HG03457 (cell line): ENCODE measurements around the gene C1orf21.

Source experiments
- ATAC-seq: cut with Tn5 transposase; IDR thresholded peaks from one replicate; pipeline ENCODE4 v1.9.1; 2021; ENCODE audit warnings: moderate number of reproducible peaks; ENCODE audit not compliant: unreplicated experiment

C1orf21 gene

DNA sequence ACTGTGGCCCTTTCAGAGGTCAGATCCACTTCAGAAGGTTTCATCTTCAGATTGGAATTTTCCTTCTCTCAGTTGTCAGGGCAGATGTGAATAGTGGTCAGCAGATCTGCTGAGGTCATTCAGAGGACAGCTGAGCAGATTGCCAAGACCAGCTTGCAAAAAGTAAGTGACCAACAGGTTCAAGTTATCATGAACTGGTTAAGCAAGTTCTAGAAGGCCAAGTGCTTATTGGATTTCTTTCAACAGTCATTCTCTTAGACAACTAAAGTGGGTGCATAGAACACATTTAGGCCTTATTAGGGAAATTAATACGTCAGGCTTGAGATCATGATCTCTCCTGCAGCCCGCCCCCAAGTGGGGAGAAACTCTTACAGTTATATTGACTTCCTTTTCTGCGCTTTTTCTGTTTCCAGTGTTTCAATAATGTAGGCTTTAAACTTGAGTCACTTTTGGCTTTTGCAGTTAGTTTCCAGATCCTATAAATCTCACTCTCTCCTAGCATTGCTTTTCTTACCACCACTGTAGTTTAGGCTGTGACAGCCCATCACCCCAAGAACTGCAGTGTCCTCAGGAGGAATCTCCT, 96.4 kb downstream of the C1orf21 start:
- no peak for ATAC-seq

DNA sequence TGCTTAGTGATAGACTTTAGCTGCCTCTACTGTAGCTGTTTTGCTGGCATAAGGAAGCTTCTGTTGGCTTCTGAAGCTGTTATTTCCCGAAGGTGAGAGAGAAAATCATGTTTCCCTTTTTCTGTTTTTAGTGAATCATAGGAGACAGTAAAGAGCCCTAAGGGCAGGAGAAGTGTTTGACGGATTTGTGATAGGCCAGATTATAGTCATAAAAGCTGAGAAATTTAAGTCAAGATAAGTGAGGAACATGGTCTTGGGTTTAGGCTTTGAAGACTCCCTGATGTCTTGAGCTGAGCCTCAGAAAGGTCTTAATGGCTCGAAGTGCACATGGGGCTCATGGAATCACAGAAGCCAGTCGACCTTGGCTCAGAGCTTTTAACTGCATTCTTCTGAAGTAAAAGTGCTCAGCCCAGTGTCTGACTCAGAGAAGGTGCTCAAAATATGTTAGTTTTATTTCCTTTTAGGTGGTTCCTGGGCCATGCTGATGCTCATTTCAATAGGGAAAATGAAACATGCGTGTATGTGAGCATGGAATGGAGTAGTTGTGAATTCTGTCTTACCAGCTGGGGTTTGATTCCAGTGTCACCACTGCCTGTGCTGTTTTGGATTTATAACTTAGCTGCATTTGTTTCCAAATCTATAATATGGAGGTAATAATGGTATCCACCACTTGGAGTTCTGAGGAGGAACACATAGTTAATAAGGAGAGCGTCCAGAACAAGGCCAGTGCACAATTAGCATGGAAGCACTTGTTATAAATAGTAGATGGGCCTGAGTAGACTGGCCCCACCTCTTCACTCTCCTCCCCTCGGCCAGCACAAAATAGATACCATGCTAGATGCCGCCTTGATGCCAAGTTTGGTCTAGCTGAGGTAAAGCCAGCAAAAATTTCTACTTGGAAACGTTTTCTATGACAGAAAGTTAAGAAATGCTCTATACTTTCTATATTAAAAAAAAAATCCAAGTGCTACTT, 99.2 kb downstream of the C1orf21 start:
- no peak for ATAC-seq

DNA sequence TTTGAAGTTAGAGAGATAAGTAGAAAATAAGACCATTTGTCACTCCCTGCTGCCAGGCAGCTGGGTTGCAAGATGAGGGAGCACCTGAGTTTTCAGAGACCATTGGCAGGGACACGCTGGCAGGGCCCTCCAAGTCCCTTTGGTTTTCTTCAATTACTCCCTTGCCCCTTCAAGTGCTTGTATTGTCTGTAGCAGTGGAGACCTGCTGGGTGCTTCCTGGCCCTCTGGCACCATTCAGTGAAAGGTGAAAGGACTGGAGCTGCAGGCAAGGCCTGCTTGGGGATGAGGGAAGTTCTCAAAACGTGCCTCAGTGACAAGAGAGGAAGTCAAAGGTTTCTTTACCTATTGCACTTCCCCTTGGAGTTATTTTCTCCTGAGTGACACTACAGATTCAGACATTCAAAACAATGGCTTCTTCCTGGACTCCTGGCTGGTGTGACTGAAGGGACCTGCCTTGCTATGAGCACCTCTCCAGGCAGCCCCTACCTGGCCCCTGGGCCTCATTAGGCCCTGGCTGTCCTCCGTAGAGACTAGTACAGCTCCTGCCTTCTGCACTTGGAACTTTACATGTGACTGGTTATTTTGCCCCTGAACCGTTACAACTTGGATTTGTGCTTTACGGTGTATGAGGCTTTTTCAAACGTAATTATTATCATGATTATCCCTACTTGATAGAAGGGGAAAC, 100.1 kb downstream of the C1orf21 start:
- ATAC-seq, result no peak

DNA sequence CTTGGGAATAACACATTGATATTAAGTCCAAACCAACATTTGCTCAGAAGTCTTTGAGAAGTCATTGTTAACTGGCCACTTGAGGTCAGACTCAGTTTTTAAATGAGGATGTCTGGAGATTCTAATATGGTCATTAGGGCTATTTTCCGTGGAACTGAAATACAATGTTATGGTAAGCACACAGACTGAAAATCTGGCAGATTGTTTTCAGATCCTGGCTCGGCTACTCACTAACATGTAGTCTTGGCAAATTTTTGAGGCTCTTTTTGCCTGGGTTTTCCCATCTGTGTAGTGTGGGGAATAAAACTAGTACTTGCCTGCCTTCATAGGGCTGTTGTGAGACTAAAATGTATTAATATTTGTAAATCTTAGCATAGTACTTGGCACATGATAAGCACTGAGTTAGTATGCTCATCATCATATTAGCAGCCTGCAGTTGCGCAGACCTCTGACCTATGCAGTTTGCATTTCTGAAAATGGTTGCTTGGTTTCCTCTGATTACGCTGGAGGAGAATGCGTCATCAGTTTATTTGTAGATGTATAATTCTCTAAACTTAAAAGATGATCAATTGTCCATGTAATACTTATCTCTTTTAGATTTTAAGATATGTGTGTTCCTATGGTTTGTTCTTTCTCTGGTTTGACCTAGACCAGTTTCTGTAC, 100.8 kb downstream of the C1orf21 start:
- no peak for ATAC-seq

DNA sequence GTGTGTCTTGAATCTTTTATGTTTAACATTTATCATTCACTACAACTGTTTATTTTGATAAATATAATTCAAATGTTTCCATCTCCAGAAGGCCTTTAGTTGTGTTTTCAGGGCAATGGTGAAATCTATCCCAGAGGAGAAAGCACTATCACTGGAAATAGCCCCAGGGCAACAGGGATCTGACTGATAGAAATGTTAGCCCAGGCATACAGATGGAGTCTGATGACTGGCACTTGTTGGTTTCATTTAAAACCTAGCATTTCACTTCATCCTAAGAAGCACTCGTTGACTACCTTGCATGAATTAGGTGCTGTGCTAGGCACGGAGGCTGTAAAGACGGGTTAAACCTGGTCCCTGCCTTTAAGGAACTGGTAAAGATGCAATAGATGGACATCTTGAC, 103.1 kb downstream of the C1orf21 start:
- ATAC-seq, result no peak

DNA sequence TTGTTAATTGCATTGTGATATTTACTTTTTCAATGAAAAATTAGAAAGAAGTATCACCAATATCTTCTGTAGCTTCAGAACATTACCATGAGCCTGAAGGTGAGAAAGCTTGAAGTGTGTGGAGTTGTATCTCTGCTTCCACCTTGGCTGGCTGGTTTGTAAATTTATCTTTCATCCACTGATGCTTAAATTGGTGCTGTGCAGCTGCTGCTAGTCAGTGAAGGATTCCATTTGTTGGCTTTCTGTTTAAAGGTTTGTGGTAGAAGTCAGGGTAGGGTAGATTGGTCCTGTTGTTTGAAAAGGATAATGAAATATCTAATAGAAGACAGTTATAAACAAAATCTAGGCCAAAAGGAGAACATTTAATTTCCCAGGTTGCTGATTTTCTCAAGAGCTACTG, 105.7 kb downstream of the C1orf21 start:
- no peak for ATAC-seq

DNA sequence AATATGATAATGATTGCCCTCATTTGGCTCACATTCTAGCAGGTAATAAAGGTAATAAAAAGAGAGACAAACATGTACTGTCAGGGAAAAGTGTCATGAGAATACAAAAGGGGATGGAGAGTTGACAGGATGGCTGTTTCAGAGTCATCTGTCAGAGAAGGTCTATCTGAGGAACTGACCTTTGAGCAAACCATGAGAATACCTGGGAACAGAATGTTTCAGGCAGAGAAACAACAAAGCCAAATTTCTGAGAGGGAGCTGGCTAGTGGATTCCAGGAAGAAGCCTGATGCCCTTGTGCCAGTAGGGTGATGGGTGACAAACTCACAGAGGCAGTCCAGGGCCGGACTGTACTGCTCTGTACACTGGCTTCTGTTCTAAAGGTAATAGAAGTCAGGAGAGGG, 107.2 kb downstream of the C1orf21 start:
- ATAC-seq, result no peak

DNA sequence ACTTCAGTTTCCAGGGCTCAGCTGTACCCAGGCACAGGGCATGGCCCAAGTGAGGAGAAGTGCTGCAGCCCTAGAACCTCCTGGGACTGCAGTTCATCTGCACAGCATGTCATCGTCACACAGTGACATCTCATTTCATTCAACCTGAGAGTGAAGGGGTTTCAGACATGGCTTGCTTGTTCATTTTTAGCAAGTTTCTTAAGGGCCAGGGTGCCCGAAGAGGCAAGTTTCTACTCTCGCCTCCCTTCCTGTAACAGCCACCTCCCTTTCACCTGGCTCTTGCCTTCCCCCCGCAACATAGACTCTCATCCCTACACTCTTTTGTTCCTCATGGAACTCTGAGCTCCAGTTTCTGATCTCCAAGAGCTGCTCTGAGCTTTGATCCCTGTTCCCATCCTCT, 108.1 kb downstream of the C1orf21 start:
- no peak for ATAC-seq

DNA sequence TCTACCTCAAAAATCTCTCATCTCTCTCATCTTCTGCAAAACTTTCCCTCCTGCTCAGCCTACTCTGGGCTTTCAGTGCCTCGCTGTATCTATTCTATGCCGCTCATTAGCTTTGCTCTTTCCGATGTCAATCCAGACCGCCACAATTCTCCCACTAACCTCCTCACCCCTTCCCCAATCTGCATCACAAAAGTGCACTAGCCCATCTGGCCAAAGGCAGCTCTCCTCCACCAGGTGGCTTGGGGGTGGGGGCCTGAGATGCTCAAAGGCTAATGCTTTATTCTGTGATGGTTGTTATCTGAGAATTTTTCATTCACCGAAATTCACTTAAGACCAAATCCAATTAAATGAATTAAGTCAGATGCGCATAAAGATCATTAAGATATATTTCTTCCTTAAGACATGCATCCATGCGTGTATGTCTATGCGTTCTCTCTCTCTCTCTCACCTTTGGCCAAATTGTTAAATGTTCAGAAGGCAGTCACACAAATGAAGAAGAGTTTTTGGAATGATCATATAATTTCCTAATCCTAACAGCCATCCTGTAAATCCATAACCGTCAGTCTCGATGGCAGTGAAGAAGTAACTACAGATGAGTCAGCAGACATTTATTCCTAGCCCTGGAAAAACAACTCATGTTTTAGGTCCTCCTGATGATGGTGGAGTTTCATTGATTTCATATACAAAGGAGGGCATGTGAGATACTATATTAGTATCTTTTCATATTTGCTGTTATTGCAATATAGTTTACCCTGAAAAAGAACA, 111.3 kb downstream of the C1orf21 start:
- no peak for ATAC-seq

DNA sequence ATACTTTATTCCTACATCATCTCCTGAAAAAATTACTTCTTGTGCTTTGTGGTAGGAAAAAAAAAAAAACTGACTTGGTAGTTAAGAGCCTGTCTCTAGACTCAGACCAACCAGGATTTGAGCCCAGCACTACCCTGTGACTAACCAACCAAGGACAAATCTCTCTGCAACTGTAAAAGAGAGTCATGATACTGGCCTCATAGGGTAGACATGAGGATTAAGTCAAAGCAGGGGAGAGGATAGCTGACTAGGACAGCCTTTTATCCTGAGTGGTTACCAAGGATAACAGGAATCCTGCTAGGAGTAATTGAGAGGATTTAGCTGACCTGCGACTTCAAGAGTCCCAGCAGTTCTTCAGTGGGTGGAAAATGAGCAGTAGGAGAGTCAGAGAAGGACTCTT, 112.8 kb downstream of the C1orf21 start:
- ATAC-seq, result no peak

DNA sequence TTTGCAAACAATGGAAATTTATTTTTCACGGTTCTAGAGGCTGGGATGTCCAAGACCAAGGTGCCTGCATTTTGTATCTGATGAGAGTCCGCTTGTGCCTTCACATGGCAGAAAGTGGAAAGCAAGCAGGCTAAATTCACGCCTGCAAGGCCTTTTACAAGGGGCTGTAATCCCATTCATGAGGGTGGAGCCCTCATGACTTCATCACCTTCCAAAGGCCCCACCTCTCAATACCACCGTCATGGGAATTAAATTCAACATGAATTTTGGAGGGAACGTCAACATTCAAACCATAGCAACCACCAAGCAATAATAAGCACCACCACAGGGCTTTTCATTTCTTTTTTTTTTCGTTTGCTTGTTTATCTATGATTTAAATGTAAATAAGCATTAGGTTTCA, 115.3 kb downstream of the C1orf21 start:
- ATAC-seq, result no peak

DNA sequence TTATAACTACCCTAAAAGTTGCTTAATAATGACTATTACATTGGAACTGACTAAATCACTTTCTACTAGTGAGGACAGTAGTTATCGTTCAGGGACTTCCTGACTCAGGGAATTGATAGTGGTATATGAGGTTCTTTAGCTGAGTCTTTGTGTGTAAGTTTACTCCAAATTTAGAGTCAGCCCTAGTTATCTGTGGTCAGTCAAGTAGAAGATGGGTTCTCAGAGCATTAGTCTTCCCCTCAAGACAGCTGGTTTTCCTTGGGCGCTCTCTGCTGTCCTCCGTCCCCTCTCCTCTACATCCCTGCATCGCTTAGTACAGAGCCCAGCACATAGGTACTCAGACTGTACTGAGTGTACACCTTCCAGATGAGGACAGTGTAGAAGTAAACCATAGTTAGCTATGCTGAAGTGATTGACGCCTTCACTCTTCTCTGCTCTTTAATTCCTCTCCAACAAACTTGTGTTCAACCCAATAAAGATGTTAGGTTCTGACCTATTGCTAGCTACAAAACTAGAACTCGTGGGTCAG, 116.5 kb downstream of the C1orf21 start:
- no peak for ATAC-seq

DNA sequence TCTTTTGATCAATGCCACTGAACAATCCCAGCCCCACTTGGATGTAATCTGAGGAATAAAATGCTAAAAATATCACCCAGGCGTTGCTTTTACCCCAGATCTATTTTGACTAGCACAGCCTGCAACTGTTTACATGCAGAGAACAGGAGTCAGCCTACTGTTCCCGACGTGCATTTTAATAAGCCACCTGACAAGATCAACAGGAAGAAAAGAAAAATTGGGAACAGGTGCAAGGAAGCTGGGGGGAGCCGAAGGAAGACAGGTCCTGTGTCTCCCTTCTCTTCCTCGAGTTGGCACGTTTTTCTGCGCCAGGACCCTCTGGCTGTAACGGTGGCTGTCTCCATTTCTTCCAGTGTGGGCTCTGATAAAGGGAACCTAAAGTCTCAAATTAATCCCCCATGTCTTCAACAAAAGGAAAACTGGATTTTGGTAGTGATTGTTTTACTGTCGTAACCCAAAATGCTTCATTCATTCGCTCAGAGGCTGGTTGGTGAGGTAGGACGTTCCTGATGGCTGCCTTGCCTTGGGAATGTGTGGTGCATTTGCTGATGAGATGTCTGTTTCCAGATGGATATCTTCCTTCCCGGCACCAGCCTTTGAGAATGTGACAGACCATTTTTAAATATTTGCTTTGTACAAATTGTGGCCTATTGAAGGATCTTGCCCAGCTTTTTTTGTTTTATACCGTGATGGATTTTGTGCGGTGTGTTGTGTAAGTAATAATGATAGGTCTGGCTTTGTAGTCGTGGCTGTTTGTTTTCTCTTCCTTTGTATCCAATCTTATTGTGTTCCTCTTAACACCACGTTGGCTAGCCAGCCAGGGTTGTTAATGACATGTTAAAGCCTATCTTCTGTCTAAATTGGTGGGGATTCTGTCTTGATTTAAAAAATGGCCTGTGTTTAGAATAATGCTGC, 117.5 kb downstream of the C1orf21 start:
- ATAC-seq, result no peak

DNA sequence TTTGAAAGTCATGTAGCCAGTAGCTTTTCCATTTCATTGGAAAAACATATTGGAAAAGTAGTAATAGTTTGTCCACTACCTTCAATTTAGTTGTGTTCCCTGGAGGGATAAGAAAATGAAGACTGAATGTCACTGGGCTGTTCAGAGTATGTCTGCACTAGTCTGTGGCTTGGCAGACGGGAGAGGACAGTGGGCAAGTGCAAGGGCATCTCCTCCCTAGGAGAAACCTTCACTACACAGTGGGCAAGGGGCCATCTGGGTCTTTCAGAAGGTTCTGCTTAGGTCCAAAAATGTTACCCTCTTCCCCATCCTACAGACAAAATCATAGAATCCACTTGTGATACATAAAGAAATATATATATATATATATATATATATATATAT, 118.1 kb downstream of the C1orf21 start:
- no peak for ATAC-seq

DNA sequence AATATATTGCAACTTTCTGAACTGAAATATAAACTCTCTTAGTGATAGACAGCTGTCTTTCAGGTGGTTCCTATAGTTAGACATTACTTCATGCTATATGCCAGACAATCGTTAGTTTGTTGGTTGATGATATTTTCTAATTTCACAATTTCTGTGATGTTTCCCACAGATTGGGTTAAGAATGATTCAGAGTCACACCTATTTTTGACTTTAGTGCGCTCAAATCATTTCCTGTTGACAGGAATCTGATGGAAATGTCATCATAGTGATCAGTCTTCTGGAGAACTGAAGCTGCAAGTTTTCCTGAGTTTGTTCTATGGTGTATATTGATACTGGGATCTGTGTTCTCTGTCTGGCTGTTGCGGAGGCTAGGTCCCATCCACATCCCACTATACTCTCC, 119.7 kb downstream of the C1orf21 start:
- ATAC-seq, result no peak

DNA sequence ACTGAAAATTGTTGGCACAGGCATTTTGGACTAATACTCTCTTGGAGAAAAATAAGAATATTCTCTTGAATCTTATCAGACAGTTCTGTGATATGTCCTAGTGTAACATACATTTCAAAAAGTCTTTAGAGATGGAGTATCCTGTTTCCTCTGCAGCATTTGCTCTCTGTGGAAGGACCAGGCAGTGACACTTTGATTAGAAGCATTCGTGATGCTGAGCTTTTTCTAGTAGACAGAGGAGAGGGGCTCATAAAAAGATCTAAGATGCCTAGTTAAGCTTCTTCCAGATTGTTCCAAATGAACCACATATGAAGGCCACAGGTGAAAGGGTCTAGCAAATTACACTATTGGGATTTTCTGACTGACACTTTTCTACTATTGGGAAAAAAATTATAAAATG, 120.3 kb downstream of the C1orf21 start:
- no peak for ATAC-seq

DNA sequence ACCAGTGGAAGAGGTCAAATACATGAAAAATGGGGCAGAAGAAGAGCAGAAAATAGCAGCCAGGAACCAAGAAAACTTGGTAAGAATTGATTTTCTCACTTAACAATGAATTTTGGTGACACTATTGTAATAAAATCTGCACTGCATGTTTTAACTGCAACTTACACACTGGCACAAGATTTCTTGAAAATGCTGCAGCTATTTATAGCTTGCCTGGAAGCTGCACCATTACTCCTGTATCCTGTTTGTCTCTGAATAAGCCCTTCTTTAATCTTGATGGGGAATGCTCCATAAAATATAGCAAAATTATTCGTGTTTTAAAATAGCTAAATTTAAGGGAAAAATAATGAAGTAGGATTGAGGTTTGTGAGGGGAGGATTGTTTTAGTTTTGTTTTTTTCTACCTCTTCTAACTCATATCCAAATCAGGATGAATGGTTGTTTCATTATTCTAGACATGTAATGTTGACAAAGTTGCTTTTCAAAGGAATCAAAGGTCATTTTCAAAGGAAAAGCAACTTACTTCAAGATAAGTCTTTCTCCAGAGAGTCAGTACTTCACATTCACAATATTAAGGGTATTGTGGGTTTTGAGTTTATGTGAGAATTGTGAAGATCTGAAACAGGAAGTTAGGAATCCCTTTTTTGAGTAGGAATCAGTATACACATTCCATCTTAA, 120.9 kb downstream of the C1orf21 start:
- no peak for ATAC-seq

DNA sequence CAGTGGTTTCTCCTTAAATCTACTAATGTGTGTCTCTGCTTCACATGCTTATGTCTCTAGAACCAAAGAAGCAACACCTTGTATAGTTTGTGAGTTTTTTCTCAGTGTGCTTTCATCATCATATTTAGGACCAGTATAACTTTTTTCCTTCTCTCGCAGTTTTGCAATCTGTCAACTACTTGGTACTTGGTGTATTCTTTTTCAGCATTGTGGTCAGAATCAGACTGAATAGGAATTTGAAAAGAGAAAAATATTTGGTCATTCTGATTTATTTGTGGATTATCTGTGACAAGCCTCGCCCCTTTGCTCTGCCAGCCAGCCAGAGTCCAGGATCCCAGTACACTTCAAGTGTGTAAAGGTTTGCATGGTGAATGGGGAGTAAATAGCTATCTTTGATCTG, 122.3 kb downstream of the C1orf21 start:
- ATAC-seq, result no peak

DNA sequence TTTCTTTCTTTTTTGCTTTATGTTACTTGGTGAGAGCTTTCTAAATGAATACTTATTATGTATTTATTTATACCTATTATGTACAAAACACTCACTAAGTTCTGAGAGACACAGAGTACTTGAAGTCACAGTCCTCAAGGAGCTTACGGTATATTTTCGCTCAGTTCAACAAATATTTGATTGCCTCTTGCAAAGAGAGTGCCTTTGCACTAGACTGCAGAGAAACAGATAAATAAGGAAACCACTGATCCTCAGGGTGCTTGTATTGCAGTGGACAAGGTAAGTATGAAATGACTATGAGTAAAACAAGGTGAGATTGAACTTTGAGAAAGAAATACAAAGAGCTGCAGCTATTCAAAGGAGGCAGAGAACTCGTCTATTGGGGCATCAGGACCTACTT, 123.3 kb downstream of the C1orf21 start:
- no peak for ATAC-seq
